Gastrocnemius medialis (tissue), 4 donors: Measurements from ENCODE around the gene EFCAB9.

Experiments used
- CTCF ChIP-seq, 5 experiments: fragments of 450-650 bp in 3 of 5; fragments of 200-600 bp in 2 of 5; sonication (generic) in 2 of 5; IDR thresholded peaks in 4 of 5; conservative IDR thresholded peaks in 1 of 5; 1 replicate in 4 of 5; 2 replicates in 1 of 5; pipeline ENCODE4 v1.5.1; 2016 to 2019; ENCODE audit warnings: antibody characterized with exemption in 5 of 5, mild to moderate bottlenecking in 3 of 5, moderate library complexity in 3 of 5
- POLR2A ChIP-seq, 2 donors: fragments of 450-650 bp; IDR thresholded peaks; one replicate each; pipeline ENCODE4 v1.6.1; 2017; ENCODE audit warnings: antibody characterized with exemption in 2 of 2, mild to moderate bottlenecking in 2 of 2, moderate library complexity in 2 of 2

DNA sequence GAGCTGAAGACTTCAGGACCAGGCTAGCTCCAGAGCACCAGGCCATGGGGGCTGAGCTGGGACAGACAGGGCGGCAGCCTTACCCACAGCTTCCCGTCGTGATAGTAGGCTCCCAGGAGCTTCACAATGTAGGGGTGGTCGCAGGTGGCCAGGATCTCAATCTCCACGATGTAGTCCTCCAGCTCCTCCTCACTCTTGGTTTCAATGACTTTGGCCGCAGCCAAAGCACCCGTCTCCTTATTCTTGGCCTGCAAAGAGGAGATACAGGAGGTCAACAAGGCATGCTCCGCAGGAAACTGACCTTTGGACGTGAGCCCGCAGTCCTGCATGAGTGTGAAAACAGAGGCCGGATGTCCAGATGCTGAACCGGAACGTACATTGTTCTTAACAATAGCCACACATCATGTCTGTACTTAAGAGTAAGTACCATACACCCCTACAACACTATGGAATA lies 37.4 kb upstream of the EFCAB9 start:
- no peak for TF ChIP-seq CTCF (IDR thresholded peaks at IDR 0.05 in 4 of 5, conservative IDR thresholded peaks at IDR 0.05 in 1 of 5)
- no peak for TF ChIP-seq POLR2A (IDR thresholded peaks at IDR 0.05)
